Activated T-helper 1 cell treated with Interleukin-2 at 50 U/mL for 16 hours (primary cell): ENCODE measurements around the gene TRIM5.

Source experiments
- DNase-seq: peaks from one replicate; pipeline ENCODE4 v3.0.0-alpha.2; 2020; ENCODE audit warnings: low read depth

Gene TRIM5

GRCh38 chr11:5624489-5625279 is 60.2 kb downstream of the TRIM5 start, which contains the start of gene TRIM34:
Gene TRIM34, plus strand, starts transcription at chr11:5625001. Its CDS starts 7,331 bp downstream, at chr11:5632332.
- DNase-seq = peak; percentile 24

GRCh38 chr11:5622802-5623201 is 62.1 kb downstream of the TRIM5 start:
- DNase-seq = no peak

- no peak for DNase-seq
These were observed 63.3 kb downstream of the TRIM5 start for GRCh38 chr11:5621580-5621979.

- no peak for DNase-seq
These were observed 64.0 kb downstream of the TRIM5 start for GRCh38 chr11:5620651-5621521.

DNA sequence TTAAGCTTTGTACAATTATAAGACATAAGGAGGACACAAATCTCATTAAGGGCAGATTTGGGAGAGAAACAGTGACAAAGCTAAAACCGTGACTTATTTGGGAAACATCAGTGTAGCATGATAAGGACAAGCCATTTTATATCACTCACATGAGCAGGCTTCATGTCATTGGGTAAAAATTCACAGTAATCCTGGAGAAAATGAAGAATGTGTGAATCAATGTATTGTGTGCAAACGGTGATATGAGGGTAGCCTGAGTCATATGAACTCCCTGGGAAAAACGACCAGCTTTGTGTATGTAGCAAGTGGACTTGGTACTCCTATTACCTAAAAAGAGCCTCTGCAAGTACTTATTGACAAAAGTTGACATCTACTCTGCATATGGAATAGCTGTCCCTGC is 66.1 kb downstream of the TRIM5 start:
- no peak for DNase-seq
